Left renal pelvis (tissue), 4 donors: ENCODE measurements around the gene EPHB1. TPM values are rescaled to one million over a fixed set of nuclear protein-coding genes. Genes with fewer than 3 reads are reported as not detected.

ENCODE experiments used
- DNase-seq, 4 donors: peaks; one replicate each; pipeline ENCODE4 v3.0.0-alpha.2; 2013; ENCODE audit warnings: low read depth in 4 of 4, low spot score in 3 of 4
- polyA plus RNA-seq, 4 donors: library from polyadenylated mRNA; unstranded; fragments of 120-200 nt; gene quantifications; one replicate each; pipeline ENCODE4 v1.2.1, GENCODE V29; 2013; ENCODE audit not compliant: insufficient read length in 4 of 4

The EPHB1 gene
- polyA plus RNA-seq, 4 donors, result 3.6 to 5.8 (median 5.4) TPM

GRCh38 chr3:135140591-135140990 lies 345.5 kb downstream of the EPHB1 start:
- DNase-seq, result no peak

GRCh38 chr3:135141160-135141559 lies 346.1 kb downstream of the EPHB1 start:
- DNase-seq, result no peak

DNA sequence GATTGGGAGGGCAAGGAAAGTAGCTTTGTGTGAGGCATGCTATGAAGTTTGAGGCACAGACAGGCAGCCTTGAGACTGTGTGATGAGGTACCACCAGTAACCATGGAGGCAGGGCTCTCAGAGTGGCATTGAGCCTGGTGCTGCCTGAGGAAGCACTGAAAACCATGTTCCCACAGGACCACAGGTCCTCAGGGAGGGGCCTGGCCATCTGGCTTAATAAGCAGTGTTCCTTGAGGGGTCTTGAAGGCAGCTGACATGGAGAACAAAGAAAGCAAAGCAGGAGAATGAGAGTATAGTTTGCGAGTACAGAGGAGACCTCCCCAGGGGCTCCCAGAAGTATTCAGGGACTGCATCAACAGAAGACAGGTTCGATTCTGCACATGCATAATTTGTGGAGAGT lies 346.6 kb downstream of the EPHB1 start:
- no peak for DNase-seq

DNA sequence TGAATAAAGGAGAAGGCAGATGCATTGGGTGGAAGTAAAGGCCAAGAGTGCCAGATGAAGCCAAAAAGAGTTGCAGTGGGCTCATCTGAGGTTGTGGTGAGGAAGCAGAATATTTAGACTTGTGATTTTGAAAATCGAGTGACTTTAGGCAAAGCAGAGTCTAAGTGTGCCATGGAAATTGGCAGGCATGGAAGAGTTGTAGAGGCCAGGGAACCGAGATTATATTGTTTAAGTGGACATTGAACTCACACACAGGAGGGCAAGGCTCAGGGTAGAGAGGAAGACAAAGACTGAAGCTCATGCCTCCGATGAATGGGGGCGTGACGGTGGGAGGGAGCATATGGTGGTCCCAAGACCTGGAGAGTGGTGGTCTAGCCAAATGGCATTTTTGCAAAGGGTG lies 347.5 kb downstream of the EPHB1 start:
- DNase-seq, result no peak

DNA sequence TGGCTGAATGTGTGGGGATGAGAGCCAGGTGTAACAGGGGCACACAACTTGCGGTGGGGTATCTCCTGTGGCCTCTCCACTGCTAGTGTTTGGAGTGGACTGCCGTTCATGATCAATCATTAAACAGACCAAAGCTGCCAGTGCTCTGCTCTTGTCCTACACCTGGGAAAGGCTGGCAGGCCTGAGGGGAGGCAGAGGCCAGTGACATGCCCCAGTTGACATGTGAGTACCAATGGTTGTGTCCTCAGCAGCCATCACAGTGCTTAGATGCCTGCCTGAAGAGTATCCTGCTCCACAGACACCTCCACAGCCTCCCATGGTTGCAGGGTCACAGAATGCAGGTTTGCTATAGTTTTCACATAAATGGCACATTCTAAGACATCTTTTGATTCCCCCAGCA lies 348.4 kb downstream of the EPHB1 start:
- no peak for DNase-seq

DNA sequence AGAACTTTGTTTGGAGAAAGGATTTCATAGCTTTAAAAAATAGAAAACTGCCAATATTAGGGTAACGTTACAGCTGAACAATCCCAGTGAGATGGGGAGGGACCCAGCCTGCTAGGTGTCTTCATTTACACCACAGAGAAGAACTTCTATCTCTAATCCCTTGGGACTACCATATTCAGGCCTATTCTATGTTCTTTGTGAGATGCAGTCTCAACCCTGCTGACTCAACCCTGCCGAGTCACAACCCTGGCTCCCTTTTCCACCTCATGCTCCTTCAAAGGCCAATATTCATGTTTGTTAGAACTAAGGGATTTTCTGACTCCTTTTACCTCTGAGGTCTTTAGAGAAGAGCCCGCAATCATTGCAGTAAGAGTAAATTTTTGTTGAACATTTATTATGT lies 350.5 kb downstream of the EPHB1 start:
- DNase-seq, result no peak

- DNase-seq, result no peak
These were observed 352.6 kb downstream of the EPHB1 start for GRCh38 chr3:135147657-135148056.

GRCh38 chr3:135148398-135149020 lies 353.4 kb downstream of the EPHB1 start:
- DNase-seq, result no peak

DNA sequence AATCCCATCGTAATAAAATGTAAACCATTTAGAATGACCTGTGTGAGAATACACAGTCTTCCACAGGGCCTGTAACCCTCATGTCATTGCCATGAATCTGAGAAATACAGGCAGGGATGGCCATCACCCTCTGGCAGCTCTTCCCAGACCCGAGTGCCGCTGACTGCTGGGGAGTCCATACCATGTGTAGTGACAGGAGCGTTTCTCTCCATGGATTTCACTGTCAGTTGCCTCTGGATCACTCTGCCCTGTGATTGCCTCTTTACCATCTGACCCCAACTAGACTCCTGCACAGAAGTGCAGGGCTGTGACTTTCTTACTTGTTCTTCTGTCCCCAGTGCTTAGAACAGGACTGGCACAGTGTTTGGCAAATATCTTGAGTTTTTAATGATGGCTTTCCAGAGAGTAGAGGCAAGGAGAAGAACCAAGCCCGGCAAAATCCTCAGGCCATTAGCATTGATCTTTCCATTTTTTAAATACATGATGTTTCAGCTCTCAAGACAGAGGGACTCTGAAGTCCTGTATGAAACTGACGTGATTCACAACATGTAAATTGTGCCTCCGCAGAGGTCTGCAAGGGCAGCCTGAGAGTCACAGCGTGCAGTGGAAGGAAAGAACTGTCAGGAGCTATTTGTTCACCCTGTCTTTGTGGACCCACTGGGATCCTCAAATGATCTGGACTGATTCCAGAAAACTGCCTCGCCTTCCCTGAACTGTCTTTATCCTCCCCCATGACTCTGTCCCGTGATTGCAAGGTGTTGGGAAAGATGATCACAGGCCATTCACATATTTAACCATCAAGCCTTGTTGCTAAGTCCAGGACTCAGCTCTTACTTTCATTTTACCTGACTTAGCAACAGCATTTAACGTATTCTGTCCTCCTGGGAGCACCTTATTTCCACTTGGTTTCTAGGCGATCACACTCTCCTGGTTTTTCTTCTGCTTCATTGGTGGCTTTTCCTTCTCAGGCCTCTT lies 354.9 kb downstream of the EPHB1 start:
- no peak for DNase-seq

DNA sequence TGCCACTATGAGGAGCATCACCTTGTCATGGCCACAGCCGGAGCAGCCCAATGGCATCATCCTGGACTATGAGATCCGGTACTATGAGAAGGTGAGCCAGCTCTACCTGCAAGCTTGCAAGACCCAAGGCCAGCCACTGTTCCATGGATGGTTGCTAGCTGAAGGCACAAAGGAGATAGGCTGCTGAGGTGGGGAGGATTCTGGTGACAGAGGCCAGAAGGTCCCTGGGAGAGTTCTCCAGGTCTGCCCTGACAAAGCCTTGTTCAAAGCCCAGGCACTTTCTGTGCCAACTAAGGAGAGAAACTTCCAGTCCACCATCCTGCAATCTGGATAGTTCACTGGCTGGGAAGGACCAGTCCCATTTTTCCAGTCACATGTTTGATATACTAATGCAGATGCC lies 359.1 kb downstream of the EPHB1 start:
- DNase-seq, result no peak

DNA sequence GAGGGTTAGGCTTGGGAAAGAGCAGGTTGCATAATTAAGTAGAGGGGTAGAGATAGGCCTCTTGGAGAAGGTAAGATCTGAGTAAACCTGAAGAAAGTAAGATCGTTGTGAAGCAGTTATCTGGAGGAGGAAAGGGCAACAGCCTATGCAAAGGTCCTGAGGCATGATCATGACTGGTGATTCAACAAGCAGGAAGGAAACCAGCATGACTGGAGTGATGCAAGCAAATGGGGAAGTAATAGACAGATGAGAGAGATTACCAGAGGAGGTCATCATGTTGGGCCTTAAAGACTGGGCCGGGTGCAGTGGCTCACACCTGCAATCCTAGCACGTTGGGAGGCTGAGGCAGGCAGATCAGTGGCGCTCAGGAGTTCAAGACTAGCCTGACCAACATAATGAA lies 360.2 kb downstream of the EPHB1 start:
- DNase-seq, result no peak

DNA sequence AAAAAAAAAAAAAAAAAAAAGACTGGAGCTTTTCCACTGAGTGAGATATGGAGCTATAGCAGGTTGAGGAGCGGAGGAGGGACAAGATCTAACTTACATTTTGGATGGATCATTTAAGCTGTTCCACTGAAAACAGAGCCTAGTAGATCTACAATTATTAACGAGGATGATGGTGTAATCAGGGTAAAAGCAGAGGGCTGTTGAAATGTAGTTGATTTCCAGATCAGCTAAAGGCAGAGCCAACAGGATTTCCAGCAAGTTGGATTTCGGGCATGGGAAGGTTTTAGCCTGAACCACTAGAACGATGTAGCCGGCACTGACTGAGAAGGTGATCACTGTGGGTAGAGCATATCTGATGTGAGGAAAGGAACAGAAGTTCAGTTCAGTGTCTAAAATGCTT lies 360.7 kb downstream of the EPHB1 start:
- no peak for DNase-seq

DNA sequence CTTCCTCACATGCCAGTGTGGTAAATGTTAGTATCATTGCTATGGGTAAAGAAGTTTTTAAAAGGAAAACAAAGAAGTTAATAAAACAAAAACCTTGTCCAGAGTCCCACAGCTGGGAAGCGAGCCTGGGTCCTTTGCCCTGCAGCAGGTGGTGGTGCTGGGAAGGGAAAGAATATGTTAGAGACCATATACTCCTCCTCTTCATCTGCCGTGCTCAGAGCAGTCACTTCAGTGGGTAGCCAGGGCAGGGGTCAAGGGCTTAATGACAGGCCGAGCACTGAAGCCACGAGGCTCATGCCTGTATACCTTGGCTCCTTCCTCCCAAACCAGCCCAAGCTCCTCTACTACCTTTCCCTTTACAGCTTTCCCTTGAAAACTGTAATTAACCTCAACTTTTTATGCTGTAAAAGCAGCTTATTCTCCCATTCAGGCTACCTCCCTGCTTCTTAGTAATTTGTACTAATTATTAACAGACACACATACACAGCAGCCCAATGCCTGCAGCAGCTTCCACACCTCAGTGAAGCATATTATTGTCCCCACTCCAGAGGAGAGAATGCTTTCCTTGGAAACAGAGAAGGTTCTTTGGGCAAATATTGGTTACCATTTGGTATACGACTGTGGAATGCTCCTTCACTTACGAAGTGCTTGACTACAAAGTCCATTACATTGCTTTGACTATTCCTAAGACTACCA lies 362.1 kb downstream of the EPHB1 start:
- no peak for DNase-seq

GRCh38 chr3:135158520-135158919 lies 363.5 kb downstream of the EPHB1 start:
- DNase-seq, result no peak

DNA sequence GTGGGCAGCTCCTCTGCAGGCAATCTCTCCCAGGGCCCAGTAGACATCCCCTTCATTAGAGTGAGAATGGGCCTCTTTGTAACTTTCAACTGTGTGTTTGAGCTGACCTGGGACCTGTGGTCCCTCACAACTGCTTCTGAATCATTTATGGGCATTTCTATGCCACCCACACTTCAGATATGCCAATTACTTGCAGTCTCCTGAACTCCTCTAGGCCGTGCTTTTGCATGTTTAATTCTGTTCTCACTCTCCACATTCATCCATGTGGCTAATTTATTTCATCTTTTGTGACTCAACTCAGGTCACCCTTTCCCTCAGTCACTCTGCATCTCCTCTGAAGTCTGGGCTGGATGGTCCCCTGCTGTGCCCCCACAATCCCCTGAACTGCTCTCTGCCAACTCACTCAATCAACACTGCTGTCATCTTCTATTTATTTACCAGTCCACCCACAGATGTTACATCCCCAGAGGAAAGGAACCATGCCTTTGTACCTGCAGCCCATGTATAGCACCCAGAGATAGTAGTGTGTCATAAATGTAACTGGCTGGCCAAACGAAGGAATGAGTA lies 364.7 kb downstream of the EPHB1 start:
- no peak for DNase-seq

- no peak for DNase-seq
These were observed 366.4 kb downstream of the EPHB1 start for GRCh38 chr3:135161425-135161824.

GRCh38 chr3:135163701-135164100 lies 368.6 kb downstream of the EPHB1 start:
- DNase-seq, result no peak

DNA sequence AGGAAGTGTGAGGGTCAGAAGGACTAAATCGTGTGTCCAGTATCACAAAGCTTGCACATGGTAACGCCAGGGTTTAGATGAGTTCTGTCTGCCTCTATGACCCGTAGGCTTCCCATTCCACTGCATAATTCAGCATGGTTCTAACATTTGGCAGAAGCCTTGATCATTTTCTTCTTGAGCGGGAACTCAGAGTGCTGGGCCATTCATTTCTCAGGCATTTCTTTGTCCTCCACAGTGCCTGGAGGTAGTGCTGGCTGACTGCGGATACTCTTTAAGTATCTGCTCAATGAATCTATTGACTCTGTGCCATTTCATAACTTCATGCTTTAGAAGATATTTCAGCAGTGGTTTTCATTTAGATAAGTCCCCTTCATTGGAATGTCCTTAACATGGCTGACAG lies 370.2 kb downstream of the EPHB1 start:
- DNase-seq, result no peak

GRCh38 chr3:135166266-135166825 lies 371.3 kb downstream of the EPHB1 start:
- no peak for DNase-seq

- no peak for DNase-seq
These were observed 373.8 kb downstream of the EPHB1 start for GRCh38 chr3:135168822-135169221.

- DNase-seq, result no peak
These were observed 374.6 kb downstream of the EPHB1 start for GRCh38 chr3:135169651-135170050.
